Tibial artery (tissue), 4 donors: ENCODE results near the gene RAPGEFL1.

Experiments
- DNase-seq, 2 donors: peaks; one replicate each; pipeline ENCODE4 v3.0.0-alpha.2; 2019
- H3K27ac ChIP-seq, 2 donors: fragments of 200-600 bp; sonication (generic) in 1 of 2; 1 replicate in 1 of 2; 2 replicates in 1 of 2; pipeline ENCODE4 v1.5.1; 2018 to 2019; ENCODE audit warnings: mild to moderate bottlenecking in 1 of 2
- H3K27me3 ChIP-seq, 2 donors: fragments of 200-600 bp; sonication (generic) in 1 of 2; one replicate each; pipeline versions ENCODE4 v1.5.1 to v1.6.0; 2016 to 2019
- H3K36me3 ChIP-seq, 3 donors: fragments of 200-600 bp; sonication (generic) in 2 of 3; one replicate each; pipeline ENCODE4 v1.5.1; 2016 to 2019; ENCODE audit warnings: mild to moderate bottlenecking in 2 of 3
- H3K4me1 ChIP-seq, 4 donors: fragments of 200-600 bp; sonication (generic) in 2 of 4; 1 replicate in 3 of 4; 2 replicates in 1 of 4; pipeline ENCODE4 v1.5.1; 2016 to 2019
- H3K4me3 ChIP-seq, 2 donors: fragments of 200-600 bp; sonication (generic) in 1 of 2; 1 replicate in 1 of 2; 2 replicates in 1 of 2; pipeline ENCODE4 v1.5.1; 2018 to 2019; ENCODE audit warnings: mild to moderate bottlenecking in 2 of 2
- H3K9me3 ChIP-seq, 3 donors: fragments of 200-600 bp; sonication (generic) in 1 of 3; one replicate each; pipeline ENCODE4 v1.5.1; 2016 to 2019
- CTCF ChIP-seq, 2 experiments: fragments of 200-600 bp in 1 of 2; fragments of 450-650 bp in 1 of 2; IDR thresholded peaks; one replicate each; pipeline ENCODE4 v1.5.1; 2017 to 2019; ENCODE audit warnings: antibody characterized with exemption in 2 of 2, mild to moderate bottlenecking in 1 of 2, moderate library complexity in 1 of 2
- intact Hi-C: fragments of 100-400 bp; cut with DNase I; formaldehyde crosslinking; loops from one replicate; pipeline ENCODE4 v1.15.0; 2023; ENCODE audit warnings: low total_unique reads

The RAPGEFL1 gene

DNA sequence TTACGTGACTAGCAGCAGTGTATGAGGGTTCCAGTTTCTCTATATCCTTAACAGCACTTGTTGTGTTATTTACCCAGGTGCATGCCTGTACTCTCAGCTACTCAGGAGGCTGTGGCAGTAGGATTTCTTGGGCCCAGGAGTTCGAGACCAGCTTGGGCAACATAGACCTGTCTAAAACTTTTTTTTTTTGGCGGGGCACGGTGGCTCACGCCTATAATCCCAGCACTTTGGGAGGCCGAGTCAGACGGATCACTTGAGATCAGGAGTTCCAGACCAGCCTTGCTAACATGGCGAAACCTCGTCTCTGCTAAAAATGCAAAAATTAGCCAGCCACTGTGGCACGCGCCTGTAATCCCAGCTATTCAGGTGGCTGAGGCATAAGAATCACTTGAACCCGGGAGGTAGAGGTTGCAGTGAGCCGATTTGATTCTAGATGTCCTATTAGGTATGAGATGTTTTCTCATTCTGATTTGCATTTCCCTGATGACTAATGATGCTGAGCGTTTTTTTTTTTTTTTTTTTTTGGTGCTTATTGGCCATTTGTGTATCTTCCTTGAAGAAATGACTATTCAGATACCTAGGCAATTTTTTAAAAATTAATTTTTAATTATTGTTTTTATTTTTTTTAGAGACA, 23.6 kb upstream of the RAPGEFL1 start:
- Histone ChIP-seq H3K4me1 (peaks cover 0 to 40% (median 8%) of the 10 kb centered on the region in 4 donors), H3K4me3 (no peak overlapping the region), H3K36me3 (peaks cover 22 to 71% (median 51%) of the 10 kb centered on the region in 3 donors), H3K9me3 (no peaks in the 10 kb centered on the region), H3K27me3 (no peaks in the 10 kb centered on the region), H3K27ac (no peak overlapping the region)
- DNase-seq, result no peak
- intact Hi-C loops, result loop anchor here (5.0 kb wide), 1 partner anchor 1849 kb away; no protein-coding TSS in a partner anchor
- TF ChIP-seq CTCF (IDR thresholded peaks at IDR 0.05), result no peak

DNA sequence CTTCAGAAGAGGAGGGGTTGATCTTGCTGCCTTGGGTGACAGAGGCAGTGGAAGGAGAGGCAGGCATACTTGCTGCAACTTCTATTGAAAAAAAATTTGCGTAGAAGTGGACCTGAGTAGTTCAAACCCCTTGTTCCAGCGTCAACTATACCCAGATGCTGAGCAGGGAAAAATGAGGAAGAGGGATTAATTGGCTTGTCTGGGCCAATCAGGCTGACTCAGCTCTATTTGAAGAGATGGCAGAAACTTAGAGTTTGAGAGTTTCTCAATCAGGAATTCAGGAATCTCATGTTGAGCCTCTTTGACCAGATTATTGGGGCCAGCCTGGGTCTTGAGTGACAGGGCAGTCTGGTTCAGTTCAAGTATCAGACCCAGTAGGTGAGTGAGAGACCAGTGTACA, 19.3 kb upstream of the RAPGEFL1 start:
- no peak overlapping the region for H3K27ac ChIP-seq
- no peaks in the 10 kb centered on the region for H3K9me3 ChIP-seq
- no peaks in the 10 kb centered on the region for H3K27me3 ChIP-seq
- TF ChIP-seq CTCF (IDR thresholded peaks at IDR 0.05), result no peak
- H3K4me3 ChIP-seq, result no peak overlapping the region
- no peak for DNase-seq
- peaks cover 35 to 65% (median 38%) of the 10 kb centered on the region in 3 donors for H3K36me3 ChIP-seq
- peaks cover 0 to 28% (median 8%) of the 10 kb centered on the region in 4 donors for H3K4me1 ChIP-seq
- intact Hi-C loops, result no loop called here

- TF ChIP-seq CTCF (IDR thresholded peaks at IDR 0.05), result no peak
- Histone ChIP-seq H3K27me3 (no peaks in the 10 kb centered on the region), H3K9me3 (no peaks in the 10 kb centered on the region), H3K27ac (no peak overlapping the region), H3K4me1 (peaks cover 0 to 28% (median 8%) of the 10 kb centered on the region in 4 donors), H3K4me3 (no peak overlapping the region), H3K36me3 (peaks cover 35 to 65% (median 41%) of the 10 kb centered on the region in 3 donors)
- intact Hi-C loops, result no loop called here
- DNase-seq, result no peak
Measured at GRCh38 chr17:40158438-40159013, 18.7 kb upstream of the RAPGEFL1 start.

DNA sequence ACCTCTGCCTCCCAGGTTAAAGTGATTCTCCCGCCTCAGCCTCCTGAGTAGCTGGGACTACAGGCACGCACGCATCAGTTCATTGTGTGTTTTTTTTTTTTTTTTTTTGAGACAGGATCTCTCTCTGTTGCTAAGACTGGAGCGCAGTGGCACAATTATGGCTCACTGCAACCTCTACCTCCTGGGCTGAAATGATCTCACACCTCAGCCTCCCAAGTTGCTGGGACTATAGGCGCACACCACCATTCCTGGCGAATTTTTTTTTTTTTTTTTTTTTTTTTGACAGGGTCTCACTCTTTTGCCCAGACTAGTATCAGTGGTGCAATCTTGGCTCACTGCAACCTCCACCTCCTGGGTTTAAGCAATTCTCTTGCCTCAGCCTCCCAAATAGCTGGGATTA, 17.8 kb upstream of the RAPGEFL1 start:
- H3K4me1 ChIP-seq, result peaks cover 0 to 24% (median 8%) of the 10 kb centered on the region in 4 donors

DNA sequence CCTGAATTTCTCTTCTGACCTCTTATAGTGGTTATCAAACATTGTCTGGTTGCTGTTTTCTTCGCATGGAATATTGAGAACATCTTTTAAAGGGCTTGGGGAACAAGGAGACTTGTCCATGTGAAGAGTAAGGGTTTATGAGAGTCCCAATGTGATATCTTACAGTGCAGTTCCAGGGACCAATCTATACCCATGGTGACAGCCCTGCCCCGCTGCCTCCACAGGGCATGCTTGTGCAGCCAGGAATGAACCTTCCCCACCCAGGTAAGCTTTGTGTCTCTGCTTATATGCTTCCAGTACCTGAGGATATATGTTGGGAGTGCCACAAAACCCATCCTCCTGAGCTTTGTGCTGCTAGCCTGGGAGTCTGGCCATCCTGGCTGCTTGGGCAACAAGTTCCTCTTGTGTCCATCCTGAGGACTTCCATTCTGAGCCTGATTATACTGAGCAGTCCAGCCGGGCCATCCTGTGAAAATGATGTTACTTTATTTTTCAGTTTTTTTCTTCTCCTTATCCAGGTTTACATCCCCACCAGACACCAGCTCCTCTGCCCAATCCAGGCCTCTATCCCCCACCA, 9.5 kb upstream of the RAPGEFL1 start:
- intact Hi-C loops, result loop anchor here (5.0 kb wide), 1 partner anchor 55 kb away; no protein-coding TSS in a partner anchor
- H3K36me3 ChIP-seq, result peaks cover 77 to 100% (median 88%) of the 10 kb centered on the region in 3 donors

More for the DNA sequence above, 17.8 kb upstream of the RAPGEFL1 start:
- peaks cover 37 to 65% (median 47%) of the 10 kb centered on the region in 3 donors for H3K36me3 ChIP-seq
- no peak for TF ChIP-seq CTCF (IDR thresholded peaks at IDR 0.05)
- no peak overlapping the region for H3K4me3 ChIP-seq
- intact Hi-C loops, result no loop called here
- DNase-seq, result no peak
- H3K9me3 ChIP-seq, result no peaks in the 10 kb centered on the region
- H3K27me3 ChIP-seq, result no peaks in the 10 kb centered on the region
- H3K27ac ChIP-seq, result no peak overlapping the region

More for the DNA sequence above, 9.5 kb upstream of the RAPGEFL1 start:
- no peak for DNase-seq
- Histone ChIP-seq H3K27me3 (no peaks in the 10 kb centered on the region), H3K4me3 (no peak overlapping the region), H3K4me1 (peaks cover 0 to 7% (median 3%) of the 10 kb centered on the region in 4 donors), H3K27ac (peak overlapping the region; percentile 33 to 59), H3K9me3 (no peaks in the 10 kb centered on the region)
- no peak for TF ChIP-seq CTCF (IDR thresholded peaks at IDR 0.05)
